NCI-H1092 treated with DMSO at 0.1 percent for 48 hours (cell line): ENCODE measurements around the gene SCYGR1.
"Not testable (repeated sequence)": the region's sequence is repeated elsewhere in the genome, so short reads cannot be mapped to it uniquely, and the experiment has no call there.

ENCODE experiments used
- DNase-seq: peaks from one replicate; lab custom pipeline; 2025; lab: John Stamatoyannopoulos, UW

Gene SCYGR1

GRCh38 chr2:227387583-227387982 lies at the start of gene SCYGR1:
Gene SCYGR1, minus strand, starts transcription at chr2:227387949. Its CDS starts 0 bp downstream, at chr2:227387949.
- not testable (repeated sequence) for DNase-seq

GRCh38 chr2:227436436-227437174 lies 48.9 kb upstream of the SCYGR1 start:
- no peak for DNase-seq

- DNase-seq = no peak
Observed at GRCh38 chr2:227433171-227433570, 45.4 kb upstream of the SCYGR1 start.

- no peak for DNase-seq
Observed at GRCh38 chr2:227430639-227431038, 42.9 kb upstream of the SCYGR1 start.

GRCh38 chr2:227428731-227429285 lies 41.1 kb upstream of the SCYGR1 start:
- DNase-seq = no peak

GRCh38 chr2:227423656-227424499 lies 36.1 kb upstream of the SCYGR1 start:
- DNase-seq = no peak

- DNase-seq = no peak
Observed at GRCh38 chr2:227420087-227421052, 32.6 kb upstream of the SCYGR1 start.

- no peak for DNase-seq
Observed at GRCh38 chr2:227416701-227417100, 29.0 kb upstream of the SCYGR1 start.

- DNase-seq = no peak
Observed at GRCh38 chr2:227415538-227416424, 28.0 kb upstream of the SCYGR1 start.

- no peak for DNase-seq
Observed at GRCh38 chr2:227414846-227415245, 27.1 kb upstream of the SCYGR1 start.

- no peak for DNase-seq
Observed at GRCh38 chr2:227413371-227413770, 25.6 kb upstream of the SCYGR1 start.

GRCh38 chr2:227412877-227413276 lies 25.1 kb upstream of the SCYGR1 start:
- DNase-seq = no peak

GRCh38 chr2:227411990-227412350 lies 24.2 kb upstream of the SCYGR1 start:
- DNase-seq = no peak

GRCh38 chr2:227411320-227411989 lies 23.7 kb upstream of the SCYGR1 start:
- no peak for DNase-seq

GRCh38 chr2:227410191-227410590 lies 22.4 kb upstream of the SCYGR1 start:
- no peak for DNase-seq

- DNase-seq = no peak
Observed at GRCh38 chr2:227407591-227408151, 19.9 kb upstream of the SCYGR1 start.

- peak; percentile 69 for DNase-seq
Observed at GRCh38 chr2:227406177-227407031, 18.7 kb upstream of the SCYGR1 start.

- no peak for DNase-seq
Observed at GRCh38 chr2:227404585-227405271, 17.0 kb upstream of the SCYGR1 start.
